Right lobe of liver (tissue), 4 donors: ENCODE measurements around the gene SFT2D2.

ENCODE experiments used
- CTCF ChIP-seq, 4 donors: fragments of 200-600 bp in 3 of 4; fragments of 450-650 bp in 1 of 4; IDR thresholded peaks; one replicate each; pipeline versions ENCODE4 v1.5.1 to v1.8.0; 2016 to 2022; ENCODE audit warnings: antibody characterized with exemption in 4 of 4, mild to moderate bottlenecking in 2 of 4
- POLR2A ChIP-seq: fragments of 450-650 bp; IDR thresholded peaks from one replicate; pipeline ENCODE4 v1.6.1; 2017; ENCODE audit warnings: antibody characterized with exemption, mild to moderate bottlenecking
- donor health status: DM: no; HTN: no; CAD: no.
- donor health status: DM: no; HTN: no; CAD: no.
- donor health status: DM: no; HTN: yes; CAD: no.

- TF ChIP-seq POLR2A (no peak), CTCF (IDR thresholded peaks at IDR 0.05) (no peak)
Measured at GRCh38 chr1:168246506-168246905, 20.7 kb downstream of the SFT2D2 start.
